Lower leg skin (tissue), 4 donors: ENCODE measurements around the gene CACNB2. TPM values are rescaled to one million over a fixed set of nuclear protein-coding genes. Genes with fewer than 3 reads are reported as not detected.

Experiments
- DNase-seq, 2 donors: peaks; one replicate each; pipeline ENCODE4 v3.0.0-alpha.2; 2019; ENCODE audit warnings: low spot score in 2 of 2
- H3K4me3 ChIP-seq: fragments of 200-600 bp; sonication (generic); 2 replicates; pipeline ENCODE4 v1.5.1; 2017; ENCODE audit warnings: mild to moderate bottlenecking, low read depth; ENCODE audit not compliant: poor library complexity, severe bottlenecking
- CTCF ChIP-seq, 3 donors: fragments of 450-650 bp; IDR thresholded peaks; one replicate each; pipeline ENCODE4 v1.5.1; 2016; ENCODE audit warnings: antibody characterized with exemption in 3 of 3, mild to moderate bottlenecking in 3 of 3, moderate library complexity in 2 of 3
- POLR2A ChIP-seq, 2 donors: fragments of 450-650 bp; IDR thresholded peaks; one replicate each; pipeline ENCODE4 v1.6.1; 2016 to 2017; ENCODE audit warnings: antibody characterized with exemption in 2 of 2, mild to moderate bottlenecking in 1 of 2, moderate library complexity in 1 of 2
- WGBS, 2 donors: methylation state at CpG; one replicate each; pipeline ENCODE4 v1.1.5; 2018; 5-methylcytosine and 5-hydroxymethylcytosine counted together
- intact Hi-C: fragments of 100-400 bp; cut with DNase I; formaldehyde crosslinking; loops from one replicate; pipeline ENCODE4 v1.15.0; 2023; ENCODE audit warnings: low total_unique reads
- total RNA-seq, 4 donors: library from RNA; depleted of rRNA; stranded (reverse); fragments of >200 nt; gene quantifications; one replicate each; pipeline ENCODE4 v1.1.0, GENCODE V29; 2016

CACNB2 gene
- total RNA-seq, 4 donors from 2014 or later, result 3.6 to 7.6 (median 6.1) TPM

DNA sequence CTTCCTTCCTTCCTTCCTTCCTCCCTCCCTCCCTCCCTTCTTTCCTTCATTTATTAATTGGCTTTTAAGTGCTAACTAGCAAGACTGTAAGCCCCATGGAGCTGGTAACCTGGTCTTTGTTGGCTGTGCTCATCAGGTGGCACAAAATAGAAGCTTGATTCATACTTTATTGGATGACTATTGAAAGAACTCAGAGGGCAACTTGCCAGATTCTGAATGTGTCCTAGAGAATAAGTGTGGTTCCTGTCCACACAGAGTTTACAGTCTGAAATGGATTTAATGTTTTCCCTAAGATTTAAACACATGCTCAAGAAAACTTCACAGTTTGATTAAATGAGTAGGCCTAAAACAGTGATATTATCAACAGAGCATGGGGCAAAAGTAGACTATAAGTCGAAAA, 3.1 kb upstream of the CACNB2 start:
- no peak for DNase-seq
- no peak overlapping the region for H3K4me3 ChIP-seq
- intact Hi-C loops, result no loop called here
- 0 to 95% methylated on average over 1 of the region's 1 CpG for WGBS, 2 donors
- TF ChIP-seq POLR2A (IDR thresholded peaks at IDR 0.05) (no peak), CTCF (IDR thresholded peaks at IDR 0.05) (no peak)

GRCh38 chr10:18140957-18141845, 977 bp downstream of the CACNB2 start:
- whole genome bisulfite sequencing, 2 donors, result 8 to 10% methylated on average over 41 of the region's 41 CpGs
- TF ChIP-seq POLR2A (IDR thresholded peaks at IDR 0.05) (no peak), CTCF (IDR thresholded peaks at IDR 0.05) (no peak)
- intact Hi-C loops, result no loop called here
- no peak for DNase-seq
- peak overlapping the region; percentile 41 for H3K4me3 ChIP-seq

DNA sequence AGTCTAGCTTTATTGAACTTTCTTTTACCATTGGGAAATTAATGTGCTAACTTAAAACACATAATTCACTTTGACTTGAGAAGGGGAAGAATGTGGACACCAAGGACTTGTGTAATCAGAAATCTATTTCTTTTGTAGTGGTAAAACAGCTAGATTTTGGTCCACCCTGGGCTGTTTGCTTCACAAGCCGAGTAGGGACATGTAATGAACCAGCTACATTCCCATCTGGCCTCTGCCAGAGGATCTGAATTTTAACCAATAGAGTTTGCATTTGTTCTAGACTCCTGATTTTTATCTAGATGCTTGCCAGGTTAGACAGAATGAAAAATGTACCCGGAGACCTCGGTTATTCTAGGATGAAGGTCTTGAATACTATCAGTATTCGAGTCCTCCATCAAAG, 1.9 kb downstream of the CACNB2 start:
- WGBS, 2 donors, result 68 to 70% methylated on average over 4 of the region's 4 CpGs
- H3K4me3 ChIP-seq, result no peak overlapping the region
- intact Hi-C loops, result no loop called here
- DNase-seq, result no peak
- TF ChIP-seq CTCF (IDR thresholded peaks at IDR 0.05) (no peak), POLR2A (IDR thresholded peaks at IDR 0.05) (no peak)

GRCh38 chr10:18144396-18144795, 4.2 kb downstream of the CACNB2 start:
- WGBS, 2 donors, result 97 to 100% methylated on average over 1 of the region's 1 CpG
- no peak for TF ChIP-seq POLR2A (IDR thresholded peaks at IDR 0.05)
- TF ChIP-seq CTCF (IDR thresholded peaks at IDR 0.05), result no peak
- intact Hi-C loops, result no loop called here
- H3K4me3 ChIP-seq, result no peak overlapping the region
- no peak for DNase-seq

DNA sequence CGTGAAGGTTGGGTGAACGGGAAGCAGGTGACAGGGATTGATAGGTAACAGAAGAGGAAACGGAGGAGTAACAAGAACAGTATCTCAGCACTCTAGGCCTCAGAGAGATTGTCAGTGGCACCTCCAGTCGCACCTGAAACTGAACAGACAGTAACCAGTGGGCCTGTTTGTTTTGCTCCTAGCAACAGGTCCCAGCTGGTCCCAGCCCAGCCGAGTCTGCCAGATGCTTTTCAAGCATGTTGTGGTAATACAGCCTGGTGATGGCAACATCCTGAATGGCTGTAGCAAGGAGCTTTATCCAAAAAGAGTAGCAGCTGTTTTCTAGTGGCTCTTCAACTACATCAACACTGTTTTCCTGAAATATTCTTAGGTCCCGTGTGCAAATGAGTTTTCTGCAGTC, 4.7 kb downstream of the CACNB2 start:
- DNase-seq, result peak in 1 of 2 donors; percentile 23
- 38 to 40% methylated on average over 6 of the region's 6 CpGs for WGBS, 2 donors

More for the DNA sequence above, 4.7 kb downstream of the CACNB2 start:
- no peak for TF ChIP-seq CTCF (IDR thresholded peaks at IDR 0.05)
- TF ChIP-seq POLR2A (IDR thresholded peaks at IDR 0.05), result no peak
- no peak overlapping the region for H3K4me3 ChIP-seq
- intact Hi-C loops, result no loop called here
